ENCODE measurements around the gene AMACR. TPM values are rescaled to one million over a fixed set of nuclear protein-coding genes. Genes with fewer than 3 reads are reported as not detected.

Gene AMACR
- total and polyA plus RNA-seq, 2 experiments from 2014 or later, result 6.7 to 12.6 TPM

DNA sequence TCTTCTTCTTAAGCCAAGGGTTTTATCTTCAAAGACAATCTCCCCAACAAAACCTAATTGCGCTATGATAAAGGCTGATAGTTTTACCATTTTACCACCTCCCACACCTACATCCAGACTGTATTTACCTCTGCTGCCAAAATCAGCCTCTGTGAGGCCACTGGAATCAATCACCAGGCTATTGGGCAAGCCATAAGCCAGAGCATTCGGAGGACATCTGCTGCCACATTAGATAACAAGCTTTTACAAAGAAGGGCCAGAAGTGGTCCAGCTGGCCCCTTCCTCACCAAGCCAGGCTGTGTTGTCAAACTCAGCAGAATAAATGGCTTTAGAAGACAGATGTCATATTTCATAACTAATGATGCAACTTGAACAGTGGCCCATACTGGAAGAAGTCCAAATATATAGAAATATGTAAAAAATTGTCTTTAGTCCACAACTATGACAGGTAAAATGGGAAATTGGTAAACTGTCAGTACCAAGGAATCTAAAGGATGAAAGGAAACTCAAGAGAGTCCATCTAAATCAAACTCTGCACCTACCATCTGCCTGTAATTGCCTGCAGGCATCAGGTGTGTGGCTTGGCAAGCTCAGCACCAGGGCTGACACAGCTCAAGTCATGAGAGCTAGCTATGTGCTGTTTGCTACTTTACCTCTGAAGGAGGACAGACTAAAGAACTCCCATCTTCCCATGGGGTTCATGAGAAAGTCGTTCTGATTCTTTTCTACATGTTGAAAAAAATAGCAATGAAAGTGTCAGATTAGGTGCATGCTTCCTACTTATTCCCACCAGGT is 39.4 kb downstream of the AMACR start:
- no peak overlapping the region for H3K4me3 ChIP-seq
- no peaks in the 10 kb centered on the region for H3K9me3 Mint-ChIP-seq
- no peaks in the 10 kb centered on the region for H3K36me3 ChIP-seq (ENCODE audit: insufficient read depth)
- 0 out of 2 replicates have a peak, but pooled peaks cover 4% of the 10 kb centered on the region for H3K9me2 ChIP-seq (ENCODE audit: insufficient read depth)
- H4K20me1 ChIP-seq (replicated peaks; ENCODE audit: insufficient read depth), result no peaks in the 10 kb centered on the region
- H2AFZ ChIP-seq, result no peak overlapping the region
- no peak overlapping the region for H3K27ac Mint-ChIP-seq
- H3K4me1 ChIP-seq (ENCODE audit: insufficient read depth), result 0 out of 2 replicates have a peak, but pooled peaks cover under 1% of the 10 kb centered on the region
- no peak for TF ChIP-seq POLR2AphosphoS5 (IDR thresholded peaks at IDR 0.05; ENCODE audit: low read depth)
- TF ChIP-seq CREB1 (CRISPR knock-in tag; IDR thresholded peaks at IDR 0.05; ENCODE audit: low read depth), result no peak
- no peaks in the 10 kb centered on the region for H3K36me3 Mint-ChIP-seq (ENCODE audit: low read depth)
- peaks cover 4% of the 10 kb centered on the region; the same call in 2 of the 3 replicates for H3K4me1 Mint-ChIP-seq
- H3K27me3 Mint-ChIP-seq (ENCODE audit: insufficient read depth, low read depth, poor library complexity), result no peaks in the 10 kb centered on the region
- DNase-seq (ENCODE audit: low spot score), result no peak
- no peaks in the 10 kb centered on the region for H3K79me2 ChIP-seq (replicated peaks; ENCODE audit: insufficient read depth)
- H3F3A ChIP-seq (replicated peaks; ENCODE audit: low read depth), result no peaks in the 10 kb centered on the region; the same call in 1 of the 2 replicates
- no peak for ATAC-seq
- H3K4me2 ChIP-seq, result no peak overlapping the region
- H3K27me3 ChIP-seq (ENCODE audit: insufficient read depth), result no peaks in the 10 kb centered on the region
- H3K4me3 Mint-ChIP-seq, result no peak overlapping the region
- no peak overlapping the region for H3K27ac ChIP-seq (ENCODE audit: low read depth)

DNA sequence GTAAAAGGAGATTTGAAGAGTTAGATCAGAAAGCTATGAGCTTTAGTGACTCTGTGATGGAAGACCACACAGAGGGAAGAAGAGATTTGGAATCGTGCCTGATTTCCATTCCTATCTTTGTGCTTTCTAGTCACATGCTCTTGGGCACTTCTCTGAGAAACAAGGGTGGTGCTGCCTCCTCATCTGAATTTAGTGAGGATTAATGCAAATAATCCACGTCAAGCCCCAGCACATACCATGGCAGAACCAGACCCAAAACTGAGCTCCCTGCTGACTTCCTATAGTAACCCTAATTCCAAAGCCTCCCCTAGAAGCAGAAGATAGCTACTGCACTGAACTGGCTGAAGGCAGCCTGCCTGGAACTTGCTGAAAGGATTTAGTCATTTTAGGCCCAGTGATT is 41.0 kb downstream of the AMACR start:
- no peaks in the 10 kb centered on the region for H3K27me3 ChIP-seq (ENCODE audit: insufficient read depth)
- H3K36me3 ChIP-seq (ENCODE audit: insufficient read depth), result no peaks in the 10 kb centered on the region
- Mint-ChIP-seq H3K27ac (no peak overlapping the region), H3K27me3 (ENCODE audit: insufficient read depth, low read depth, poor library complexity) (no peaks in the 10 kb centered on the region), H3K4me3 (no peak overlapping the region), H3K4me1 (peaks cover 4% of the 10 kb centered on the region; the same call in 2 of the 3 replicates), H3K36me3 (ENCODE audit: low read depth) (no peaks in the 10 kb centered on the region), H3K9me3 (no peaks in the 10 kb centered on the region)
- H3K27ac ChIP-seq (ENCODE audit: low read depth), result no peak overlapping the region
- H3F3A ChIP-seq (replicated peaks; ENCODE audit: low read depth), result no peaks in the 10 kb centered on the region; the same call in 1 of the 2 replicates
- no peak overlapping the region for H3K4me3 ChIP-seq
- no peaks in the 10 kb centered on the region for H4K20me1 ChIP-seq (replicated peaks; ENCODE audit: insufficient read depth)
- ATAC-seq (no peak), DNase-seq (ENCODE audit: low spot score) (no peak)
- H3K4me2 ChIP-seq, result no peak overlapping the region
- 0 out of 2 replicates have a peak, but pooled peaks cover under 1% of the 10 kb centered on the region for H3K9me2 ChIP-seq (ENCODE audit: insufficient read depth)
- H3K79me2 ChIP-seq (replicated peaks; ENCODE audit: insufficient read depth), result no peaks in the 10 kb centered on the region
- H2AFZ ChIP-seq, result peak overlapping the region; percentile 44; the same call in 1 of the 2 replicates
- H3K4me1 ChIP-seq (ENCODE audit: insufficient read depth), result no peaks in the 10 kb centered on the region
- no peak for TF ChIP-seq EZH2 (IDR thresholded peaks at IDR 0.05; ENCODE audit: low read depth, unreplicated experiment)
- no peak for TF ChIP-seq CREB1 (CRISPR knock-in tag; IDR thresholded peaks at IDR 0.05; ENCODE audit: low read depth)
- TF ChIP-seq, protein P1, sequence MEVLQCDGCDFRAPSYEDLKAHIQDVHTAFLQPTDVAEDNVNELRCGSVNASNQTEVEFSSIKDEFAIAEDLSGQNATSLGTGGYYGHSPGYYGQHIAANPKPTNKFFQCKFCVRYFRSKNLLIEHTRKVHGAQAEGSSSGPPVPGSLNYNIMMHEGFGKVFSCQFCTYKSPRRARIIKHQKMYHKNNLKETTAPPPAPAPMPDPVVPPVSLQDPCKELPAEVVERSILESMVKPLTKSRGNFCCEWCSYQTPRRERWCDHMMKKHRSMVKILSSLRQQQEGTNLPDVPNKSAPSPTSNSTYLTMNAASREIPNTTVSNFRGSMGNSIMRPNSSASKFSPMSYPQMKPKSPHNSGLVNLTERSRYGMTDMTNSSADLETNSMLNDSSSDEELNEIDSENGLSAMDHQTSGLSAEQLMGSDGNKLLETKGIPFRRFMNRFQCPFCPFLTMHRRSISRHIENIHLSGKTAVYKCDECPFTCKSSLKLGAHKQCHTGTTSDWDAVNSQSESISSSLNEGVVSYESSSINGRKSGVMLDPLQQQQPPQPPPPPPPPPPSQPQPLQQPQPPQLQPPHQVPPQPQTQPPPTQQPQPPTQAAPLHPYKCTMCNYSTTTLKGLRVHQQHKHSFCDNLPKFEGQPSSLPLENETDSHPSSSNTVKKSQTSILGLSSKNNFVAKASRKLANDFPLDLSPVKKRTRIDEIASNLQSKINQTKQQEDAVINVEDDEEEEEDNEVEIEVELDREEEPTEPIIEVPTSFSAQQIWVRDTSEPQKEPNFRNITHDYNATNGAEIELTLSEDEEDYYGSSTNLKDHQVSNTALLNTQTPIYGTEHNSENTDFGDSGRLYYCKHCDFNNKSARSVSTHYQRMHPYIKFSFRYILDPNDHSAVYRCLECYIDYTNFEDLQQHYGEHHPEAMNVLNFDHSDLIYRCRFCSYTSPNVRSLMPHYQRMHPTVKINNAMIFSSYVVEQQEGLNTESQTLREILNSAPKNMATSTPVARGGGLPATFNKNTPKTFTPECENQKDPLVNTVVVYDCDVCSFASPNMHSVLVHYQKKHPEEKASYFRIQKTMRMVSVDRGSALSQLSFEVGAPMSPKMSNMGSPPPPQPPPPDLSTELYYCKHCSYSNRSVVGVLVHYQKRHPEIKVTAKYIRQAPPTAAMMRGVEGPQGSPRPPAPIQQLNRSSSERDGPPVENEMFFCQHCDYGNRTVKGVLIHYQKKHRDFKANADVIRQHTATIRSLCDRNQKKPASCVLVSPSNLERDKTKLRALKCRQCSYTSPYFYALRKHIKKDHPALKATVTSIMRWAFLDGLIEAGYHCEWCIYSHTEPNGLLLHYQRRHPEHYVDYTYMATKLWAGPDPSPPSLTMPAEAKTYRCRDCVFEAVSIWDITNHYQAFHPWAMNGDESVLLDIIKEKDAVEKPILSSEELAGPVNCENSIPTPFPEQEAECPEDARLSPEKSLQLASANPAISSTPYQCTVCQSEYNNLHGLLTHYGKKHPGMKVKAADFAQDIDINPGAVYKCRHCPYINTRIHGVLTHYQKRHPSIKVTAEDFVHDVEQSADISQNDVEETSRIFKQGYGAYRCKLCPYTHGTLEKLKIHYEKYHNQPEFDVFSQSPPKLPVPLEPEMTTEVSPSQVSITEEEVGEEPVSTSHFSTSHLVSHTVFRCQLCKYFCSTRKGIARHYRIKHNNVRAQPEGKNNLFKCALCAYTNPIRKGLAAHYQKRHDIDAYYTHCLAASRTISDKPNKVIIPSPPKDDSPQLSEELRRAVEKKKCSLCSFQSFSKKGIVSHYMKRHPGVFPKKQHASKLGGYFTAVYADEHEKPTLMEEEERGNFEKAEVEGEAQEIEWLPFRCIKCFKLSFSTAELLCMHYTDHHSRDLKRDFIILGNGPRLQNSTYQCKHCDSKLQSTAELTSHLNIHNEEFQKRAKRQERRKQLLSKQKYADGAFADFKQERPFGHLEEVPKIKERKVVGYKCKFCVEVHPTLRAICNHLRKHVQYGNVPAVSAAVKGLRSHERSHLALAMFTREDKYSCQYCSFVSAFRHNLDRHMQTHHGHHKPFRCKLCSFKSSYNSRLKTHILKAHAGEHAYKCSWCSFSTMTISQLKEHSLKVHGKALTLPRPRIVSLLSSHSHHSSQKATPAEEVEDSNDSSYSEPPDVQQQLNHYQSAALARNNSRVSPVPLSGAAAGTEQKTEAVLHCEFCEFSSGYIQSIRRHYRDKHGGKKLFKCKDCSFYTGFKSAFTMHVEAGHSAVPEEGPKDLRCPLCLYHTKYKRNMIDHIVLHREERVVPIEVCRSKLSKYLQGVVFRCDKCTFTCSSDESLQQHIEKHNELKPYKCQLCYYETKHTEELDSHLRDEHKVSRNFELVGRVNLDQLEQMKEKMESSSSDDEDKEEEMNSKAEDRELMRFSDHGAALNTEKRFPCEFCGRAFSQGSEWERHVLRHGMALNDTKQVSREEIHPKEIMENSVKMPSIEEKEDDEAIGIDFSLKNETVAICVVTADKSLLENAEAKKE (CRISPR knock-in tag; IDR thresholded peaks at IDR 0.05), result no peak
- TF ChIP-seq, protein P2, sequence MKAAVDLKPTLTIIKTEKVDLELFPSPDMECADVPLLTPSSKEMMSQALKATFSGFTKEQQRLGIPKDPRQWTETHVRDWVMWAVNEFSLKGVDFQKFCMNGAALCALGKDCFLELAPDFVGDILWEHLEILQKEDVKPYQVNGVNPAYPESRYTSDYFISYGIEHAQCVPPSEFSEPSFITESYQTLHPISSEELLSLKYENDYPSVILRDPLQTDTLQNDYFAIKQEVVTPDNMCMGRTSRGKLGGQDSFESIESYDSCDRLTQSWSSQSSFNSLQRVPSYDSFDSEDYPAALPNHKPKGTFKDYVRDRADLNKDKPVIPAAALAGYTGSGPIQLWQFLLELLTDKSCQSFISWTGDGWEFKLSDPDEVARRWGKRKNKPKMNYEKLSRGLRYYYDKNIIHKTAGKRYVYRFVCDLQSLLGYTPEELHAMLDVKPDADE (IDR thresholded peaks at IDR 0.05), result no peak
- TF ChIP-seq, protein P3, sequence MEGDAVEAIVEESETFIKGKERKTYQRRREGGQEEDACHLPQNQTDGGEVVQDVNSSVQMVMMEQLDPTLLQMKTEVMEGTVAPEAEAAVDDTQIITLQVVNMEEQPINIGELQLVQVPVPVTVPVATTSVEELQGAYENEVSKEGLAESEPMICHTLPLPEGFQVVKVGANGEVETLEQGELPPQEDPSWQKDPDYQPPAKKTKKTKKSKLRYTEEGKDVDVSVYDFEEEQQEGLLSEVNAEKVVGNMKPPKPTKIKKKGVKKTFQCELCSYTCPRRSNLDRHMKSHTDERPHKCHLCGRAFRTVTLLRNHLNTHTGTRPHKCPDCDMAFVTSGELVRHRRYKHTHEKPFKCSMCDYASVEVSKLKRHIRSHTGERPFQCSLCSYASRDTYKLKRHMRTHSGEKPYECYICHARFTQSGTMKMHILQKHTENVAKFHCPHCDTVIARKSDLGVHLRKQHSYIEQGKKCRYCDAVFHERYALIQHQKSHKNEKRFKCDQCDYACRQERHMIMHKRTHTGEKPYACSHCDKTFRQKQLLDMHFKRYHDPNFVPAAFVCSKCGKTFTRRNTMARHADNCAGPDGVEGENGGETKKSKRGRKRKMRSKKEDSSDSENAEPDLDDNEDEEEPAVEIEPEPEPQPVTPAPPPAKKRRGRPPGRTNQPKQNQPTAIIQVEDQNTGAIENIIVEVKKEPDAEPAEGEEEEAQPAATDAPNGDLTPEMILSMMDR (conservative IDR thresholded peaks at IDR 0.05; ENCODE audit: low read depth in 2 of 2), result no peak
- no peak for TF ChIP-seq NANOG (IDR thresholded peaks at IDR 0.05; ENCODE audit: borderline replicate concordance)
- TF ChIP-seq ZNF114 (CRISPR knock-in tag; IDR thresholded peaks at IDR 0.05), result no peak
- no peak for TF ChIP-seq JUNB (IDR thresholded peaks at IDR 0.05; ENCODE audit: unreplicated experiment)
- TF ChIP-seq EZH2phosphoT487 (IDR thresholded peaks at IDR 0.05; ENCODE audit: unreplicated experiment), result no peak
- no peak for TF ChIP-seq POLR2AphosphoS5 (IDR thresholded peaks at IDR 0.05; ENCODE audit: low read depth)
- no peak for TF ChIP-seq STAT1 (IDR thresholded peaks at IDR 0.05; ENCODE audit: unreplicated experiment)
- no peak for TF ChIP-seq ZNF331 (CRISPR knock-in tag; IDR thresholded peaks at IDR 0.05; ENCODE audit: low read depth)
